Calu3 (cell line): ENCODE data around the gene CD47. TPM values are rescaled to one million over a fixed set of nuclear protein-coding genes. Genes with fewer than 3 reads are reported as not detected.
A peak's percentile ranks its signal among the peaks of the same experiment; 100 is the strongest.

Experiments
- BruUV-seq: library from RNA; stranded (reverse); fragments of 400-500 nt; replicated peaks from 2 replicates; lab custom pipeline; 2021; lab: Mats Ljungman, UMichigan
- CTCF ChIA-PET: fragments of 300-600 bp; sonication (Branson Sonifier 250); formaldehyde crosslinking; loops from one replicate; lab custom pipeline; 2022; ENCODE audit warnings: antibody characterized with exemption; lab: Charles Lee
- DNase-seq: peaks from one replicate; pipeline ENCODE4 v3.0.0; 2022
- H3K27ac Mint-ChIP-seq: one replicate; pipeline ENCODE4 v1.8.0; 2022; ENCODE audit warnings: mixed read lengths; ENCODE audit not compliant: unreplicated experiment
- H3K27me3 Mint-ChIP-seq: one replicate; pipeline ENCODE4 v1.8.0; 2022; ENCODE audit warnings: mixed read lengths; ENCODE audit not compliant: unreplicated experiment
- H3K36me3 Mint-ChIP-seq: one replicate; pipeline ENCODE4 v1.8.0; 2022; ENCODE audit warnings: mild to moderate bottlenecking, moderate library complexity, mixed read lengths; ENCODE audit not compliant: insufficient read depth, unreplicated experiment
- H3K4me1 Mint-ChIP-seq: one replicate; pipeline ENCODE4 v1.8.0; 2022; ENCODE audit warnings: mild to moderate bottlenecking, low read depth, mixed read lengths; ENCODE audit not compliant: unreplicated experiment
- H3K4me3 Mint-ChIP-seq: one replicate; pipeline ENCODE4 v1.8.0; 2022; ENCODE audit warnings: mild to moderate bottlenecking, low read depth, moderate library complexity, mixed read lengths; ENCODE audit not compliant: unreplicated experiment
- H3K9me3 Mint-ChIP-seq: one replicate; pipeline ENCODE4 v1.8.0; 2022; ENCODE audit warnings: low read depth, mixed read lengths; ENCODE audit not compliant: unreplicated experiment
- CTCF ChIP-seq: fragments of 200-600 bp; IDR thresholded peaks from one replicate; pipeline ENCODE4 v1.8.0; 2022; ENCODE audit warnings: antibody characterized with exemption; ENCODE audit not compliant: unreplicated experiment
- intact Hi-C: fragments of 100-400 bp; cut with micrococcal nuclease; formaldehyde crosslinking; loops from one replicate; pipeline ENCODE4 v1.10.0; 2022; ENCODE audit not compliant: unreplicated experiment
- total RNA-seq: library from RNA; stranded (reverse); gene quantifications from 2 replicates; pipeline ENCODE4 v1.2.3, GENCODE V29; 2022

CD47 gene
- total RNA-seq, 1 experiment from 2014 or later: 174 TPM

GRCh38 chr3:108098003-108098370 is 7.2 kb upstream of the CD47 start:
- intact Hi-C loops: loop anchor here (5.0 kb wide), 1 partner anchor 34 kb away; no protein-coding TSS in a partner anchor
- H3K36me3 Mint-ChIP-seq: no peaks in the 10 kb centered on the region
- BruUV-seq: no TSS peak
- peaks cover 40% of the 10 kb centered on the region for H3K4me1 Mint-ChIP-seq
- no peak for DNase-seq
- no peak overlapping the region for H3K4me3 Mint-ChIP-seq
- no peaks in the 10 kb centered on the region for H3K27me3 Mint-ChIP-seq
- H3K27ac Mint-ChIP-seq: no peak overlapping the region
- no peaks in the 10 kb centered on the region for H3K9me3 Mint-ChIP-seq
- CTCF ChIA-PET: no interaction called here
- no peak for TF ChIP-seq CTCF

- no peaks in the 10 kb centered on the region for H3K27me3 Mint-ChIP-seq
- H3K4me3 Mint-ChIP-seq: peak overlapping the region; percentile 61
- no peak for TF ChIP-seq CTCF
- no peak for DNase-seq
- no peak overlapping the region for H3K27ac Mint-ChIP-seq
- CTCF ChIA-PET: no interaction called here
- H3K36me3 Mint-ChIP-seq: no peaks in the 10 kb centered on the region
- no peaks in the 10 kb centered on the region for H3K9me3 Mint-ChIP-seq
- intact Hi-C loops: loop anchor here (5.0 kb wide), 1 partner anchor 35 kb away; no protein-coding TSS in a partner anchor
- no TSS peak for BruUV-seq
- H3K4me1 Mint-ChIP-seq: peaks cover 35% of the 10 kb centered on the region
Observed at GRCh38 chr3:108097322-108098002, 6.6 kb upstream of the CD47 start.

GRCh38 chr3:108096532-108097321 is 5.9 kb upstream of the CD47 start:
- intact Hi-C loops: loop anchor here (5.0 kb wide), 1 partner anchor 36 kb away; no protein-coding TSS in a partner anchor
- H3K4me3 Mint-ChIP-seq: peak overlapping the region; percentile 61
- no peaks in the 10 kb centered on the region for H3K27me3 Mint-ChIP-seq
- no peak for TF ChIP-seq CTCF
- H3K36me3 Mint-ChIP-seq: peaks cover 4% of the 10 kb centered on the region
- H3K4me1 Mint-ChIP-seq: peaks cover 38% of the 10 kb centered on the region
- no peak overlapping the region for H3K27ac Mint-ChIP-seq
- no peak for DNase-seq
- no TSS peak for BruUV-seq
- H3K9me3 Mint-ChIP-seq: no peaks in the 10 kb centered on the region
- CTCF ChIA-PET: no interaction called here

- Mint-ChIP-seq H3K27ac (no peak overlapping the region), H3K36me3 (peaks cover 26% of the 10 kb centered on the region), H3K4me1 (peaks cover 30% of the 10 kb centered on the region), H3K9me3 (peaks cover 2% of the 10 kb centered on the region), H3K4me3 (no peak overlapping the region), H3K27me3 (no peaks in the 10 kb centered on the region)
- DNase-seq: no peak
- TF ChIP-seq CTCF: no peak
- CTCF ChIA-PET: no interaction called here
- no TSS peak for BruUV-seq
- intact Hi-C loops: no loop called here
Observed at GRCh38 chr3:108093616-108094015, 2.8 kb upstream of the CD47 start.
